GM18951 (cell line): ENCODE measurements around the gene G2E3.

Experiments
- POLR2A ChIP-seq: IDR thresholded peaks from 4 replicates; pipeline ENCODE4 v1.6.1; 2011; ENCODE audit warnings: mild to moderate bottlenecking; ENCODE audit not compliant: insufficient read length, insufficient read depth; ENCODE audit errors: extremely low read depth
- in situ Hi-C: fragments of 300-500 bp; cut with MboI; formaldehyde crosslinking; loops from one replicate; pipeline ENCODE4 v1.12.0; 2022; ENCODE audit warnings: low sequenced_read_pairs, mixed read lengths, inconsistent platforms; ENCODE audit not compliant: unreplicated experiment

The G2E3 gene

GRCh38 chr14:30547388-30548048 is 11.4 kb upstream of the G2E3 start:
- no peak for TF ChIP-seq POLR2A
- in situ Hi-C loops: no loop called here

GRCh38 chr14:30550335-30550734 is 8.6 kb upstream of the G2E3 start:
- no peak for TF ChIP-seq POLR2A
- in situ Hi-C loops: no loop called here

- no peak for TF ChIP-seq POLR2A
- in situ Hi-C loops: no loop called here
Measured at GRCh38 chr14:30551460-30551859, 7.5 kb upstream of the G2E3 start.

GRCh38 chr14:30553311-30553989 is 5.5 kb upstream of the G2E3 start:
- in situ Hi-C loops: no loop called here
- no peak for TF ChIP-seq POLR2A

GRCh38 chr14:30558362-30558674 is 640 bp upstream of the G2E3 start:
- in situ Hi-C loops: no loop called here
- TF ChIP-seq POLR2A: no peak

- in situ Hi-C loops: no loop called here
- TF ChIP-seq POLR2A: no peak
Measured at GRCh38 chr14:30559638-30560091, 707 bp downstream of the G2E3 start.

GRCh38 chr14:30560581-30560980 is 1.6 kb downstream of the G2E3 start:
- in situ Hi-C loops: no loop called here
- no peak for TF ChIP-seq POLR2A

- in situ Hi-C loops: no loop called here
Measured at GRCh38 chr14:30564235-30564867, 5.4 kb downstream of the G2E3 start.

GRCh38 chr14:30564868-30565248 is 5.9 kb downstream of the G2E3 start:
- no peak for TF ChIP-seq POLR2A
- in situ Hi-C loops: no loop called here

More at GRCh38 chr14:30564235-30564867, 5.4 kb downstream of the G2E3 start:
- no peak for TF ChIP-seq POLR2A

GRCh38 chr14:30569216-30569902 is 10.4 kb downstream of the G2E3 start:
- TF ChIP-seq POLR2A: no peak
- in situ Hi-C loops: no loop called here

GRCh38 chr14:30569903-30570226 is 10.9 kb downstream of the G2E3 start:
- in situ Hi-C loops: no loop called here
- no peak for TF ChIP-seq POLR2A

- in situ Hi-C loops: no loop called here
- no peak for TF ChIP-seq POLR2A
Measured at GRCh38 chr14:30572237-30572636, 13.3 kb downstream of the G2E3 start.

GRCh38 chr14:30572771-30573170 is 13.8 kb downstream of the G2E3 start:
- in situ Hi-C loops: no loop called here

More at GRCh38 chr14:30572771-30573170, 13.8 kb downstream of the G2E3 start:
- no peak for TF ChIP-seq POLR2A
